Neural cell (in vitro differentiated cells): ENCODE measurements around the gene MAPKAPK5. TPM values are rescaled to one million over a fixed set of nuclear protein-coding genes. Genes with fewer than 3 reads are reported as not detected.

Source experiments
- H2AFZ ChIP-seq: fragments of 200-600, 300-800 bp; sonication (generic), shearing (Covaris generic); 2 replicates; pipeline ENCODE4 v1.6.0; 2014; ENCODE audit warnings: low read depth, mild to moderate bottlenecking, antibody characterized with exemption, low read length, moderate library complexity
- H3F3A ChIP-seq: fragments of 200-600 bp; shearing (Covaris generic); 2 replicates; pipeline ENCODE4 v1.6.1; 2016; ENCODE audit warnings: mild to moderate bottlenecking, moderate library complexity, mixed read lengths, antibody characterized with exemption, low read length; ENCODE audit not compliant: insufficient read depth, poor library complexity, severe bottlenecking
- H3K27ac ChIP-seq: fragments of 200-600, 300-800 bp; sonication (generic), shearing (Covaris generic); 2 replicates; pipeline ENCODE4 v1.5.1; 2014; ENCODE audit warnings: mild to moderate bottlenecking, low read length, moderate library complexity
- H3K27me3 ChIP-seq: fragments of 300-800, 200-600 bp; sonication (generic), shearing (Covaris generic); 2 replicates; pipeline ENCODE4 v1.6.0; 2014; ENCODE audit warnings: mild to moderate bottlenecking, low read depth, low read length, moderate library complexity; ENCODE audit not compliant: insufficient read depth
- H3K36me3 ChIP-seq: fragments of 300-800, 200-600 bp; sonication (generic), shearing (Covaris generic); 2 replicates; pipeline ENCODE4 v1.5.1; 2014; ENCODE audit warnings: mild to moderate bottlenecking, antibody characterized with exemption, low read length, moderate library complexity; ENCODE audit not compliant: insufficient read depth
- H3K4me2 ChIP-seq: fragments of 300-800, 200-600 bp; sonication (generic), shearing (Covaris generic); 2 replicates; pipeline ENCODE4 v1.6.0; 2014; ENCODE audit warnings: mild to moderate bottlenecking, low read length
- H3K4me3 ChIP-seq: fragments of 300-800, 200-600 bp; sonication (generic), shearing (Covaris generic); 2 replicates; pipeline ENCODE4 v1.5.1; 2014; ENCODE audit warnings: mild to moderate bottlenecking, low read length, moderate library complexity
- H3K79me2 ChIP-seq: fragments of 200-600 bp; shearing (Covaris generic); replicated peaks from 2 replicates; pipeline ENCODE4 v1.6.0; 2014; ENCODE audit warnings: mild to moderate bottlenecking, low read length, moderate library complexity; ENCODE audit not compliant: insufficient read depth
- H3K9ac ChIP-seq: fragments of 300-800, 200-600 bp; sonication (generic), shearing (Covaris generic); 2 replicates; pipeline ENCODE4 v1.6.1; 2016; ENCODE audit warnings: mild to moderate bottlenecking, low read length, mixed read lengths
- H3K9me2 ChIP-seq: fragments of 200-600 bp; shearing (Covaris generic); 2 replicates; pipeline ENCODE4 v1.6.1; 2016; ENCODE audit warnings: mild to moderate bottlenecking, low read length, mixed read lengths; ENCODE audit not compliant: insufficient read depth
- H3K9me3 ChIP-seq: fragments of 200-600, 300-800 bp; sonication (generic), shearing (Covaris generic); 2 replicates; pipeline ENCODE4 v1.6.1; 2016; ENCODE audit warnings: mild to moderate bottlenecking, mixed run types, low read length, moderate library complexity, mixed read lengths
- H4K20me1 ChIP-seq: fragments of 200-600 bp; shearing (Covaris generic); 2 replicates; pipeline ENCODE4 v1.6.1; 2016; ENCODE audit warnings: mild to moderate bottlenecking, mixed run types; ENCODE audit not compliant: insufficient read depth
- CTCF ChIP-seq: fragments of 450-650 bp; IDR thresholded peaks from 2 replicates; pipeline ENCODE4 v1.5.1; 2014; ENCODE audit warnings: antibody characterized with exemption, mild to moderate bottlenecking, moderate library complexity; ENCODE audit not compliant: poor library complexity, severe bottlenecking
- EP300 ChIP-seq: fragments of 450-650 bp; conservative IDR thresholded peaks from 2 replicates; pipeline ENCODE4 v1.6.1; 2014; ENCODE audit warnings: antibody characterized with exemption, mild to moderate bottlenecking, moderate library complexity; ENCODE audit not compliant: poor library complexity, severe bottlenecking
- EZH2 ChIP-seq: fragments of 200-600, 300-800 bp; shearing (Covaris generic), sonication (generic); IDR thresholded peaks from 2 replicates; pipeline ENCODE4 v1.6.1; 2014; ENCODE audit warnings: antibody characterized with exemption, low read length, borderline replicate concordance, mild to moderate bottlenecking; ENCODE audit not compliant: insufficient read depth, poor library complexity, severe bottlenecking
- MXI1 ChIP-seq: fragments of 450-650 bp; conservative IDR thresholded peaks from 2 replicates; pipeline ENCODE4 v1.6.1; 2014; ENCODE audit warnings: antibody characterized with exemption, mild to moderate bottlenecking; ENCODE audit not compliant: poor library complexity, severe bottlenecking
- POLR2AphosphoS5 ChIP-seq: IDR thresholded peaks from 2 replicates; pipeline ENCODE4 v1.6.1; 2012
- RAD21 ChIP-seq: fragments of 450-650 bp; conservative IDR thresholded peaks from 2 replicates; pipeline ENCODE4 v1.6.1; 2014; ENCODE audit warnings: antibody characterized with exemption, mild to moderate bottlenecking, moderate library complexity
- SMC3 ChIP-seq: fragments of 450-650 bp; conservative IDR thresholded peaks from 2 replicates; pipeline ENCODE4 v1.6.1; 2014; ENCODE audit warnings: antibody characterized with exemption, mild to moderate bottlenecking, moderate library complexity; ENCODE audit not compliant: poor library complexity
- TAF1 ChIP-seq: IDR thresholded peaks from 2 replicates; pipeline ENCODE4 v1.6.1; 2012; ENCODE audit warnings: low read depth
- polyA plus RNA-seq: library from polyadenylated mRNA; depleted of rRNA; stranded (reverse); fragments of >200 nt; gene quantifications from 2 replicates; pipeline ENCODE4 v1.2.3, GENCODE V29; 2014
- TF ChIP-seq, protein P1 (sequence below): IDR thresholded peaks from 2 replicates; pipeline ENCODE4 v1.6.1; 2012; ENCODE audit warnings: borderline replicate concordance

Gene MAPKAPK5
- polyA plus RNA-seq, 1 donor from 2014 or later, result 93.7 TPM

DNA sequence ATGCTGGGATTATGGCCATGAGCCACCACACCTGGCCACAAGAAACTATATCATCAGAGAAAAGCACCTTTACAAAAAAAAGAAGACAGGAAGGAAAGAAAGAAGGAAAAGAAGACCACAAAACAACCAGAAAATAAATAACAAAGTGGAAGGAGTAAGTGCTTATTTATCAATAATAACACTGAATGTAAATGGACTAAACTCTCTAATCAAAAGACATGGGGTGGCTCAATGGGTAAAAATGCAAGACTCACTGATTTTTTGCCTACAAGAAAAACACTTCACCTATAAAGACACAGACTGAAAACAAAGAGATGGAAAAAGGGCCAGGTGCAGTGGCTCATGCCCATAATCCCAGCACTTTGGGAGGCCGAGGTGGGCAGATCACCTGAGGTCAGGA lies 65.7 kb downstream of the MAPKAPK5 start:
- Histone ChIP-seq H3K9me3 (no peaks in the 10 kb centered on the region), H4K20me1 (no peaks in the 10 kb centered on the region), H2AFZ (no peak overlapping the region), H3K27me3 (no peaks in the 10 kb centered on the region), H3K36me3 (peaks cover 6% of the 10 kb centered on the region), H3K4me2 (no peak overlapping the region), H3F3A (no peaks in the 10 kb centered on the region), H3K4me3 (no peak overlapping the region), H3K9me2 (no peaks in the 10 kb centered on the region), H3K9ac (no peak overlapping the region), H3K79me2 (no peaks in the 10 kb centered on the region), H3K27ac (no peak overlapping the region)
- no peak for TF ChIP-seq RAD21
- TF ChIP-seq EZH2, result no peak
- TF ChIP-seq SMC3, result no peak
- TF ChIP-seq EP300, result no peak
- no peak for TF ChIP-seq TAF1
- no peak for TF ChIP-seq MXI1
- TF ChIP-seq, protein P1, sequence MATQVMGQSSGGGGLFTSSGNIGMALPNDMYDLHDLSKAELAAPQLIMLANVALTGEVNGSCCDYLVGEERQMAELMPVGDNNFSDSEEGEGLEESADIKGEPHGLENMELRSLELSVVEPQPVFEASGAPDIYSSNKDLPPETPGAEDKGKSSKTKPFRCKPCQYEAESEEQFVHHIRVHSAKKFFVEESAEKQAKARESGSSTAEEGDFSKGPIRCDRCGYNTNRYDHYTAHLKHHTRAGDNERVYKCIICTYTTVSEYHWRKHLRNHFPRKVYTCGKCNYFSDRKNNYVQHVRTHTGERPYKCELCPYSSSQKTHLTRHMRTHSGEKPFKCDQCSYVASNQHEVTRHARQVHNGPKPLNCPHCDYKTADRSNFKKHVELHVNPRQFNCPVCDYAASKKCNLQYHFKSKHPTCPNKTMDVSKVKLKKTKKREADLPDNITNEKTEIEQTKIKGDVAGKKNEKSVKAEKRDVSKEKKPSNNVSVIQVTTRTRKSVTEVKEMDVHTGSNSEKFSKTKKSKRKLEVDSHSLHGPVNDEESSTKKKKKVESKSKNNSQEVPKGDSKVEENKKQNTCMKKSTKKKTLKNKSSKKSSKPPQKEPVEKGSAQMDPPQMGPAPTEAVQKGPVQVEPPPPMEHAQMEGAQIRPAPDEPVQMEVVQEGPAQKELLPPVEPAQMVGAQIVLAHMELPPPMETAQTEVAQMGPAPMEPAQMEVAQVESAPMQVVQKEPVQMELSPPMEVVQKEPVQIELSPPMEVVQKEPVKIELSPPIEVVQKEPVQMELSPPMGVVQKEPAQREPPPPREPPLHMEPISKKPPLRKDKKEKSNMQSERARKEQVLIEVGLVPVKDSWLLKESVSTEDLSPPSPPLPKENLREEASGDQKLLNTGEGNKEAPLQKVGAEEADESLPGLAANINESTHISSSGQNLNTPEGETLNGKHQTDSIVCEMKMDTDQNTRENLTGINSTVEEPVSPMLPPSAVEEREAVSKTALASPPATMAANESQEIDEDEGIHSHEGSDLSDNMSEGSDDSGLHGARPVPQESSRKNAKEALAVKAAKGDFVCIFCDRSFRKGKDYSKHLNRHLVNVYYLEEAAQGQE, result no peak
- no peak for TF ChIP-seq CTCF
- TF ChIP-seq POLR2AphosphoS5, result no peak

DNA sequence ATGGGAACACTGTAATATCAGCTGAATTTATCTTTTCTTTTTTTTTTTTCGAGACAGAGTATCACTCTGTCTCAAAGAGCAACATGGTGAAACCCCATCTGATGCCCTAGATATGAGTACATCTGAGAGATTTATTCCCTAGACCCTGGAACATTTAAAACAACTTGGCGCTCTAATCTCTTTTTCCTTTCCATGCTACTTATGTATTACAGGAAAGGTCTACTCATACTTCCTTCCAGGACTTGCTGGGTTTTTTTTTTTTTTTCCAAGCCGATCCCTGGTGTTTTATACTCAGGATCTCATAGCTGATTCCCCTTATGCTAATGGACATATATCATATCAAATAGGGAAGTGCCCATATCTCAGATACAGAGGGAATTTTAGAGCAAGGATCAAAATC lies 83.1 kb downstream of the MAPKAPK5 start:
- Histone ChIP-seq H3K36me3 (no peaks in the 10 kb centered on the region), H3K27ac (no peak overlapping the region), H3K4me3 (no peak overlapping the region), H3K9me2 (no peaks in the 10 kb centered on the region), H2AFZ (no peak overlapping the region), H4K20me1 (no peaks in the 10 kb centered on the region), H3K79me2 (no peaks in the 10 kb centered on the region), H3K9ac (no peak overlapping the region), H3F3A (no peaks in the 10 kb centered on the region), H3K4me2 (no peak overlapping the region), H3K27me3 (no peaks in the 10 kb centered on the region), H3K9me3 (no peaks in the 10 kb centered on the region)
- TF ChIP-seq RAD21, result no peak
- TF ChIP-seq CTCF, result no peak
- no peak for TF ChIP-seq TAF1
- TF ChIP-seq POLR2AphosphoS5, result no peak
- TF ChIP-seq, protein P1, result no peak
- no peak for TF ChIP-seq MXI1
- no peak for TF ChIP-seq SMC3
- TF ChIP-seq EZH2, result no peak
- no peak for TF ChIP-seq EP300
